Epidermal melanocyte (primary cell): Measurements from ENCODE around the gene EIF4E1B.

Experiments
- DNase-seq: peaks from one replicate; pipeline ENCODE4 v3.0.0; 2011; ENCODE audit warnings: low spot score; ENCODE audit not compliant: insufficient read length

The EIF4E1B gene

GRCh38 chr5:176626876-176627236 is 3.6 kb upstream of the EIF4E1B start:
- DNase-seq = no peak

DNA sequence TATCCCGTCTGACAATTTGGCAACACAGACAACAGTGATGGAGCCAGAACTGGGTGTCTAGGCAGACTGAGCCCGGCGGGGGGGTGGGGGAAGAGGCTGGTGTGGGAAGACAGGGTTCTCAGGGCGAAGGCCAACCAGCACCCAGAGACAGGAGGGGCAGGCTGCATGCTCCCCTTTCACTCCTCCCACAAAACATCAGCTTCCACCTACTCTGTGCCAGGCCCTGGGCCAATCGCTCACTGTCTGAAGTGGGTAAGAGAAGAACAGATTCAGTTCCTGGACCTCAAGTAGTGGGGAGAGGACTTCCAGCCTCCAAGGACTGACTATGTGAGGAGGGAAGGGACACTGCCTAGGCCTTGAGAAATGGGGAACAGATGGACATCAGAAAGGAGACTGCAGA is 2.9 kb upstream of the EIF4E1B start:
- no peak for DNase-seq

DNA sequence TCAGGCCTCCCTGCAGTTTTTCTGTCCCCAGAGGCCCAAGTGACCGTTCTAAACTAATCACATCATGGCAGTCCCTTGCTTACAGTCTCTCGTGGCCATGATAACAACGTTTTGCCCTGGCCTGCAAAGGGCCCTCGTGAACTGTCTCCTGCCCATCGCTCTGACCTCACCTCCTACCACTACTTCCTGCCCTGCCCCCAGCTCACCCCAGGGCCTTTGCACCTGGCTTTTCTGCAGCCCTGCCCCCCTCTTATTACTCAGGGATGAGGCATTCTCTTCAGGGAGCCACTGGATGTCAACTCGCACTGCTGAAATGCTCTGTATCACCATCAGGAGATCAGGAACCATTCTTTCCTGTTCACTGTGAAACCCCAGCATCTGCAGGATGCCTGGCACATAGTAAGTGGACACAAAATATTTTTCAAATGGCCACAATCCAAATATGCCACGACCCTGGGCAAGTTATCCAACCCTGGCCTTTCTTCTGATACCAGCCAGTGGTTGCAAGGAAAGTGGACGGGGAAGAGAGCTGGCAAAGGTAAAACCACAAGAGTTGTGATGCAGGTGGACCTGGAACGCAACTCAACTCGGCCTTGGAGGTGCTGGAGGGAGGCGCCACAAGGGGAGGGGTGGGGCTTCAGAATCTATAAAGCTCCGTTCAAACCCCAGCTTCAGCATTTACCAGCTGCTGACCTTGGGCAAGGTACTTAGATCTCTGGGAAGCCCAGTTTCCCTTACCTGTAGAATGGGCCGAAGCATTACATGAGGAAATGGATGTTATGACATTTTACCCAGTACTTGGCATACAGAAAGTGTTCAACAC is 1.9 kb upstream of the EIF4E1B start:
- DNase-seq = no peak

GRCh38 chr5:176629317-176629852 is 1.1 kb upstream of the EIF4E1B start:
- no peak for DNase-seq

DNA sequence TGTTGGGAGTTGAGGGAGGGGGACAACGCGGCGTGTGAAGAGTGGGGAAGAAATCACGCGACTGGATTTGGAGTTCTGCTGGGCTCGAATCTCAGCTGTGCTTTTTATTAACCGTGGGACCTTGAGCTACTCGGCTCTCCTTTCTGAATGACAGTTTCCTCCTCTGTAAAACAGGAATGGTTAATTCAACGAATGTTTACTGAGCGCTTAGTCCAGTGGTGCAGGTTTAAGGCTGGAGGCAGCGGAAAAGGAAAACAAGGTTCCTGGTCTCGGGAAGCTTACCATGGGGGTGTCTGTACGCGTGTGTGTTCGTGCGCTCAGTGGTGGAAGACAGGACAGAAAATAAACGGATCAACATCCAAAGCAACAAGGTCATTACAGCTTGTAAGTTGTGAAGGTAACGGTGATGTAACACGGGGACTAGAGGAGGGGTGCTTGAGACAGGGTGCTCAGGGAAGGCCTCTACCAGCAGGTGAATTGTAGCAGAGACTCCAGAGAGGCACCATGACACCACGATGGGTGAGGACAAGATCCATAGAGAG is 277 bp downstream of the EIF4E1B start:
- no peak for DNase-seq

DNA sequence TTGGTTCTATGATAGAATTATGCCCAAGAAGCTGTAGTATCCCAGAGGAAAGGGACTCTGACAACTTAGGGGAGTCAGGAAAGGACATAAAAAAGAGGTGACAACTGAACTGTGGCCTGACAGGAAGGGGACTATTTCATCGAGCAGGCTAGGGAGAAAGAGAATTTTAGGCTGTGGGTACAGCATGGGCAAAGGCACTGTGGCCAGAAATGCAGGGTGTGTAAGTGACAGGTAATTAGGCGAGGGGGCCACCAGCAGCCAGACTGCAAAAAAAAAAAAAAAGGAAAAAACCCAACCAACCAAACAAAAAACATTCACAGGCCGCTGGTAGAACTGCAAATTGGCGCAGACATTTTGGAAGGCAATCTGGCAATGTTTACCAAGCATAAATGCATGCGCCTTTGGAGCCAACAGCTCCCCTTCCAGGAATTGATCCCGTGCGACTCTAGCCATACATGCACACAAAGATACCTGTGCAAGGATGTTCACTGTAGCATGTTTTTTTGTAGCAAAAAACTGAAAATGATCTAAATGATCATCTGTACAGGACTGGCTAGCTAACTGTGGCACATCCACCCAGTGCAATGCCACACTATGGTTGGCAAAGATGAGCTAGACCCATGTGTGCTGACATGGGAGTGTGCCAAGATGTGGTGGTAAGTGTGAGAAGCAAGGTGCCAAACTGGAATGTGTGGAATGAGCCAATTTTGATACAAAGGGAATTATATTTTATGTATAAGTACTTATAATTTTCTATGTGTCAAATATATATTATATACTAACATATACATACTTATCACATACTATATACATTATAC is 1.1 kb downstream of the EIF4E1B start:
- no peak for DNase-seq

DNA sequence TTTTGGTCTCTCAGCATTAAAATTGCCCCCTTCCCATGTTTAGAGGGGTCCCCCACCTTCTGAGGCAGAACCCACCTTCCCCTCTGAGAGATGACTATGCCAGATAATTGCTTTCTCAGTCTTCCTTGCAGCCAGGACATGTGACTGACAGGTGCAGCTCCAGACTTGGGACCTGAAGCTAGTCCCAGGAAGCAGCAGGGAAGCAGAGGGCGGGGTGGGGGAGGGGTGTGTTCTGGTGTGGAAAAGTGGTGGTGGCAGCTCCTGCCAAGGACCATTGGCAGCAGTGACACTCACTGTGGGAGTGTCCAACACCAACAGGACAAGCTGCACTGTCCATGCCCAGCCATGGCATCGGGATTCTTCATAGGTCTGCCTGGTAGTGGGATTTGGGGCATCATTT is 2.3 kb downstream of the EIF4E1B start:
- DNase-seq = no peak

DNA sequence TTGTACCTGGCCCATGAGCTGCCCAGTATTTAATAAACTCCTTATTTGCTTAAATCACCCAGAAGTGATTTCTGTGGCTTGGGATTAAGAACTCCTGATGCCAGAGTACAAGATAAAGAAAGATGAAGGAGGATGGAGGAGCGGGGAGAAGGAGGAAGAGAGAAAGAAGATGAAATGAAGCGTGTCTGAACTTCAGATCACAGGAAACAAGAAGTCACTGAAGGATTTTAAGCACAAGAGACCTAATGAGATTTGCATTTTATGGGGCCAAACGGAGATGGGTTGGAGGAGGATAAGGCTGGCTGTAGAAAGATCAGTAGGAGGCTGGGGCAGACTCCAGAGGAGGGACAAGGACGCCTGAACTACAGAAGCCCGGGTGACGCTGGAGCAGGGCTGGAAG is 3.1 kb downstream of the EIF4E1B start:
- no peak for DNase-seq

- DNase-seq = peak; percentile 60
Observed at GRCh38 chr5:176636426-176636825, 6.0 kb downstream of the EIF4E1B start.

- no peak for DNase-seq
Observed at GRCh38 chr5:176637556-176637955, 7.1 kb downstream of the EIF4E1B start.

- DNase-seq = no peak
Observed at GRCh38 chr5:176638437-176638836, 8.0 kb downstream of the EIF4E1B start.

GRCh38 chr5:176639208-176639607 is 8.7 kb downstream of the EIF4E1B start:
- no peak for DNase-seq

GRCh38 chr5:176639981-176640380 is 9.5 kb downstream of the EIF4E1B start:
- DNase-seq = no peak

DNA sequence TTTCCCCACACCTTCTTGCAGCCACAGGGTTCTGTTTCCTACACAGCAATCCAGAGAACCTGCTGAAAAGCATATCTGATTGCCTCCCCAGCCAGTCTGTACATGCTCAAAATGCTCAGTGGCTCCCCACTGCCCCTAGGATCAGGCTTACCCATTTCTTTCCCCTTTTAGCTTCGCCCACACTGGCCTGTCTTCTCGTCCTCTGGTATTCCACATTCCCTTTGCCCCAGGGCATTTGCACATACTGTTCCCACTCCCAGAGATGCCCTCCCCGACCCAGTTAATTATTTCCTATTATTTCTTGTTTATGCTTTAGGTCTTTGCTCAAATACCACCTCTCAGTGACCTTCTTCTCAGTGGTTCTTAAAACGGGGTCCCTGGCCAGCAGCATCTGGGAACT is 10.1 kb downstream of the EIF4E1B start:
- DNase-seq = no peak

DNA sequence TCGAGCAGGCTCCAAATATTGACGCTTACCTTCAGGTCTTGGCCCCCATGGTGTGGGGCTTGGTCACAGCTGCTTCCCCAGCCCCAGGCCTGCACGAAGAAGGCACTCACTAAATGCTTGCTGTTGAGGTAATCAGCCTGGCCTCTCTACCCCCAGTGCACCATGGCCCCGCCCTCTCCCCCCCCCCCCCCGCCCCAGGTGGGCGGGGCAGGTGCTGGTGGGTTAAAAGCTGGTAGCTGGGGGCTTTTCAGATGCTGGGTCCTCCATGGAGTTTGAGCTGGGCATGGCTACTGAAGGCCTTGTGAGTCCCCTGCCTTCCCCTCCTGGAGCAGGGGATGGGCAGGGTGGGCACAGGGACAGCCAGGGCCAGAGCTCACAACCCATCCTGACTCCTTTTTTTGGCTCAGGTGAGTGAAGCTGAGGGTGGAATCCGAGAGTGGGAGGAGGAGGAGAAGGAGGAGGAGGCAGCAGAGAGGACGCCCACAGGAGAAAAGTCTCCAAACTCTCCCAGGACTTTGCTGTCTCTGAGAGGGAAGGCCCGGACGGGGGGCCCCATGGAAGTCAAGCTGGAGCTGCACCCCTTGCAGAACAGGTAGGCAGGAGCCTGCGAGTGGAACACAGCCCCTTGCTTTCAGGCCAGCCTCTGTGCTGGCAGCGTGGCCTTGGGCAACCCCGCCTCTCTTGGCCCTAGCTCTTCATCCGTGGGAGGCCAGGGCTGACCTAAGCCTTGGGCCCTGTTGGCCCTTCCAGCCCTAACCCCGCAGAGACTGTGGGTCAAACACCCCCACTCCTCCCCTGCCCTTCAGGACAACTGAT is 12.4 kb downstream of the EIF4E1B start:
- DNase-seq = no peak

- no peak for DNase-seq
Observed at GRCh38 chr5:176643491-176644219, 13.2 kb downstream of the EIF4E1B start.

- DNase-seq = no peak
Observed at GRCh38 chr5:176644294-176644693, 13.8 kb downstream of the EIF4E1B start.

DNA sequence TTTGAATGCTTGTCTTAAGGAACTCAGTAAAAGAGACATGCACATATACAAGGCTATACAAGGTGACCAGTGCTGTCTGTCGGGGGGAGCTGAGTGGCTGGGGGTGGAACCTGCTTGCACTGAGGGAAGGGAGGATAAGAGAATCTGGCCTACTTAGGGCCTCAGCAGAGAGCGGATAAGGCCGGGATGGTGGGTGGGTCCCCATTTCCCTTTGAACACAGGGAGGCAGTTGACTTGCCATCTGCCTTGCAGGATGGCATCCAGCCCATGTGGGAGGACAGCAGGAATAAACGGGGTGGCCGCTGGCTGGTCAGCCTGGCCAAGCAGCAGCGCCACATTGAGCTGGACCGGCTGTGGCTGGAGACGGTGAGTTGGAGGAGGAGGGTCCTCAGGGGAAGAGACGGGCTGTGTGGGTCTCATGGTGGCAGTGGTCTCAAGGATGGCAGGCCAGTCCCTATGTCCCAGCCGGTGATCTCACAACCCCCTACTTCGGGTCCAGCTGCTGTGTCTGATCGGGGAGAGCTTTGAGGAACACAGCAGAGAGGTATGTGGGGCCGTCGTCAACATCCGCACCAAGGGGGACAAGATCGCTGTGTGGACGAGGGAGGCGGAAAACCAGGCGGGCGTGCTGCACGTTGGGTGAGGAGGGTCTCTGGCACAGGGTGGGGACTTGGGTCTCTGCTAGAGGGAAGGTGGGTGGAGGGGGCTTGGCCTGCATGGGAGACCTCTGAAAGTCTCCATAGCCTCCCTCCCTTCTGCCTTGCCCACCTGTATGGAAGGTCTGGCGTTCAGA is 14.6 kb downstream of the EIF4E1B start:
- no peak for DNase-seq

DNA sequence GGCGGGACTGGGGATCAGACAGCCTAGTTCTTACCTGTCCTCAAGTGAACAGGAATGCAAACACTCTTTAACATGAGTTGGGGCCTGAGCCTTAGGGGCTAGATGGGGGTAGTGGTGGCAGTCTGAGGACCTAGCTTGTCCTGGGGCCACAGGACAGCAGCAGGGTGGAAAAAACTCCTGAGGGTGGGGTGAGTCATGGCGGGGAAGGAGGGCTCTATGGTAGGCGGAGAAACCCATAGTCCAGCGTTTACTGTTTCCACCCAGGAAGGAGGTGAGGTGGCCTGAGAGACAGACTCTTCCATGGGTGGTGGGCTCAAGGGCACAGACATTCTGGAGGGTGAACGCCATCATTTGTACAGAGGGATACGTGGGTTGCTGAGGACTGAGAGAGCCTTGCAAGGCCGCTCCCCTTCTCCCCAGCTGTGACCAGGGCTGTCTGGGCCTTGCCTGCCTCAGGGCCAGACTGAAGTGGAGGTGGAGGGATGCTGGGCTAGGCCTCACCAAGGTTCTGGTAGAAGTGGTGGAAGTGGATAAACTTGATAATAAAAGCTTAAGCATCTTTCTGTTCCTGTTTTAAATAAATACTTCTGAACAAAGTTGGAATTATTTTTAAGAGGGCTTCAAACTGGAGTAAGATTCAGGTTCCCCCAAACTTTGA is 15.7 kb downstream of the EIF4E1B start:
- no peak for DNase-seq
